Gastrocnemius medialis (tissue), 4 donors: Measurements from ENCODE around the gene ARRDC5.

Source experiments
- CTCF ChIP-seq, 5 experiments: fragments of 450-650 bp in 3 of 5; fragments of 200-600 bp in 2 of 5; sonication (generic) in 2 of 5; IDR thresholded peaks in 4 of 5; conservative IDR thresholded peaks in 1 of 5; 1 replicate in 4 of 5; 2 replicates in 1 of 5; pipeline ENCODE4 v1.5.1; 2016 to 2019; ENCODE audit warnings: antibody characterized with exemption in 5 of 5, mild to moderate bottlenecking in 3 of 5, moderate library complexity in 3 of 5
- POLR2A ChIP-seq, 2 donors: fragments of 450-650 bp; IDR thresholded peaks; one replicate each; pipeline ENCODE4 v1.6.1; 2017; ENCODE audit warnings: antibody characterized with exemption in 2 of 2, mild to moderate bottlenecking in 2 of 2, moderate library complexity in 2 of 2

GRCh38 chr19:4951656-4952055 lies 49.0 kb upstream of the ARRDC5 start:
- no peak for TF ChIP-seq POLR2A (IDR thresholded peaks at IDR 0.05)
- TF ChIP-seq CTCF (IDR thresholded peaks at IDR 0.05 in 4 of 5, conservative IDR thresholded peaks at IDR 0.05 in 1 of 5) = no peak
